Measurements from ENCODE around the gene IGFL4. TPM values are rescaled to one million over a fixed set of nuclear protein-coding genes. Genes with fewer than 3 reads are reported as not detected.

The IGFL4 gene
- total and polyA plus RNA-seq, 9 of the 15 experiments (the other 6 are each of a cell fraction or from before 2014, with no cell fraction given), result not detected

GRCh38 chr19:46033401-46033800 lies 7.4 kb downstream of the IGFL4 start:
- in situ Hi-C loops (cut with MboI), result no loop called here
- H2AFZ ChIP-seq (ENCODE audit: low read depth, low read length), result no peak overlapping the region
- H3K9me3 ChIP-seq (replicated peaks; ENCODE audit: control insufficient read depth, insufficient read depth, low read depth, low read length), result no peaks in the 10 kb centered on the region
- H3K9me1 ChIP-seq (ENCODE audit: control insufficient read depth, insufficient read depth, low read length), result no peaks in the 10 kb centered on the region
- H3K9ac ChIP-seq (ENCODE audit: insufficient read depth in 1 of 2, low read depth in 2 of 2, low read length in 2 of 2), result no peak overlapping the region
- no peaks in the 10 kb centered on the region for H3K79me2 ChIP-seq (ENCODE audit: control insufficient read depth, insufficient read depth, low read length)
- H3K4me3 ChIP-seq, result no peak overlapping the region
- peaks cover 2 to 31% of the 10 kb centered on the region in 2 experiments; a peak in 2 of 5 replicates for H3K27me3 ChIP-seq (ENCODE audit: control insufficient read depth in 2 of 2, insufficient read depth in 2 of 2, low read length in 2 of 2)
- TF ChIP-seq CHD1 (IDR thresholded peaks at IDR 0.05; ENCODE audit: low read length) (no peak), POLR2G (IDR thresholded peaks at IDR 0.05; ENCODE audit: low read depth, low read length) (0 out of 2 replicates have a peak, but pooled peaks have one; percentile 13)
- H3K4me1 ChIP-seq (replicated peaks in 1 of 2; ENCODE audit: control insufficient read depth in 2 of 2, insufficient read depth in 2 of 2, low read length in 2 of 2), result no peaks in the 10 kb centered on the region
- DNase-seq (ENCODE audit: extremely low read depth in 1 of 4, low spot score in 3 of 4) (no peak), FAIRE-seq (no peak), ATAC-seq (no peak)
- no peak overlapping the region for H3K27ac ChIP-seq (ENCODE audit: extremely low read depth, low read depth, low read length)
- 4% methylated on average over 9 of the region's 11 CpGs for WGBS (ENCODE audit: insufficient coverage, low coverage, missing lambda C conversion rate)
- no peaks in the 10 kb centered on the region for H3K36me3 ChIP-seq (ENCODE audit: control insufficient read depth, insufficient read depth, low read length)
- ChIA-PET CTCF (ENCODE audit: low intra/inter-chr PET ratio) (no interaction called here), POLR2A (interaction anchor here (0.7 to 1.5 kb wide), 3 partner anchors 18 to 249 kb away, joined by 3 to 4 read pairs (median 3); no protein-coding TSS in a partner anchor)
- no peaks in the 10 kb centered on the region for H4K20me1 ChIP-seq (replicated peaks; ENCODE audit: control insufficient read depth, insufficient read depth, low read length)
- H3K4me2 ChIP-seq (ENCODE audit: insufficient read depth, low read length), result no peak overlapping the region
- intact Hi-C loops (cut with micrococcal nuclease), result no loop called here
- no TSS peak for BruUV-seq (replicated peaks)

GRCh38 chr19:46032597-46033025 lies 8.2 kb downstream of the IGFL4 start:
- no peaks in the 10 kb centered on the region for H3K9me3 ChIP-seq (replicated peaks; ENCODE audit: control insufficient read depth, insufficient read depth, low read depth, low read length)

More at GRCh38 chr19:46032597-46033025, 8.2 kb downstream of the IGFL4 start:
- no TSS peak for BruUV-seq (replicated peaks)
- FAIRE-seq, result no peak
- intact Hi-C loops (cut with micrococcal nuclease), result no loop called here
- H3K27ac ChIP-seq (ENCODE audit: extremely low read depth, low read depth, low read length), result no peak overlapping the region
- ChIA-PET POLR2A (interaction anchor here (0.6 to 1.0 kb wide), 3 partner anchors 23 to 250 kb away, joined by 3 read pairs; no protein-coding TSS in a partner anchor), CTCF (ENCODE audit: low intra/inter-chr PET ratio) (no interaction called here)
- in situ Hi-C loops (cut with MboI), result no loop called here
- no peak overlapping the region for H2AFZ ChIP-seq (ENCODE audit: low read depth, low read length)
- H3K27me3 ChIP-seq (ENCODE audit: control insufficient read depth in 2 of 2, insufficient read depth in 2 of 2, low read length in 2 of 2), result peaks cover 2 to 31% of the 10 kb centered on the region in 2 experiments; a peak in 2 of 5 replicates
- no peak overlapping the region for H3K4me2 ChIP-seq (ENCODE audit: insufficient read depth, low read length)
- no peak for TF ChIP-seq TCF3 (CRISPR knock-in tag; IDR thresholded peaks at IDR 0.05)
- TF ChIP-seq CSDE1 (IDR thresholded peaks at IDR 0.05), result no peak
- no peak for TF ChIP-seq CREB3 (tag; conservative IDR thresholded peaks at IDR 0.05; ENCODE audit: low read depth)
- no peak for TF ChIP-seq HMBOX1 (IDR thresholded peaks at IDR 0.05)
- no peak for TF ChIP-seq ZFP30 (CRISPR knock-in tag; IDR thresholded peaks at IDR 0.05; ENCODE audit: borderline replicate concordance)
- no peak for TF ChIP-seq ERF (CRISPR knock-in tag; IDR thresholded peaks at IDR 0.05)
- TF ChIP-seq CHD1 (IDR thresholded peaks at IDR 0.05; ENCODE audit: low read length), result no peak
- TF ChIP-seq ZNF197 (CRISPR knock-in tag; IDR thresholded peaks at IDR 0.05; ENCODE audit: low read depth), result no peak
- no peak for TF ChIP-seq HMGXB4 (CRISPR knock-in tag; IDR thresholded peaks at IDR 0.05)
- H3K36me3 ChIP-seq (ENCODE audit: control insufficient read depth, insufficient read depth, low read length), result no peaks in the 10 kb centered on the region
- H3K9ac ChIP-seq (ENCODE audit: insufficient read depth in 1 of 2, low read depth in 2 of 2, low read length in 2 of 2), result no peak overlapping the region
- H4K20me1 ChIP-seq (replicated peaks; ENCODE audit: control insufficient read depth, insufficient read depth, low read length), result no peaks in the 10 kb centered on the region
- DNase-seq (ENCODE audit: extremely low read depth in 1 of 4, low spot score in 3 of 4), result no peak
- H3K4me1 ChIP-seq (replicated peaks in 1 of 2; ENCODE audit: control insufficient read depth in 2 of 2, insufficient read depth in 2 of 2, low read length in 2 of 2), result no peaks in the 10 kb centered on the region
- no peak for ATAC-seq
- WGBS (ENCODE audit: insufficient coverage, low coverage, missing lambda C conversion rate), result 3% methylated on average over 3 of the region's 3 CpGs
- H3K4me3 ChIP-seq, result no peak overlapping the region
- no peaks in the 10 kb centered on the region for H3K9me1 ChIP-seq (ENCODE audit: control insufficient read depth, insufficient read depth, low read length)
- H3K79me2 ChIP-seq (ENCODE audit: control insufficient read depth, insufficient read depth, low read length), result no peaks in the 10 kb centered on the region
